Lower leg skin (tissue), 3 donors: ENCODE data around the gene DNAJC2.

Experiments
- POLR2A ChIP-seq, 2 donors: fragments of 450-650 bp; IDR thresholded peaks; one replicate each; pipeline ENCODE4 v1.6.1; 2016 to 2017; ENCODE audit warnings: antibody characterized with exemption in 2 of 2, mild to moderate bottlenecking in 1 of 2, moderate library complexity in 1 of 2
- TF ChIP-seq, protein P1 (sequence below), 3 donors: fragments of 450-650 bp; IDR thresholded peaks; one replicate each; pipeline ENCODE4 v1.5.1; 2016; ENCODE audit warnings: antibody characterized with exemption in 3 of 3, mild to moderate bottlenecking in 3 of 3, moderate library complexity in 2 of 3

DNA sequence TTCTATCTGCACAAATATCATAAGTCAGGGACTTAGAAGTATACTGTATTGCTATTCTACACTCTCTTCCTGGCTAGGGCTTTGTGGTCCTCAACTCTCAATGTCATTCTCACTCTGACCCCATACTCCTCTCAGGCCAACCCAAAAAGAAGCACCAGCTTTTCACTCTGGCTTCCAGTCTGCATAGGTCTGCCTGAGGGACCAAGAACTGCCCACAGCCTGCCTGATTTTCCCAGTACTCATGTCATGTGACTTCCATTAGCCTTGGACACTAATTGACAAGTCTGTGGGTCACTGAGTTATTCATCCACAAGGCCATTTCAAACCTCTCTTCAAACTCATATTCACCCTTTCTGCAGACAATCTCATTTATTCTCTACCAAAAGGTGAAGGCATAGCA lies 27.6 kb downstream of the DNAJC2 start:
- TF ChIP-seq, protein P1, sequence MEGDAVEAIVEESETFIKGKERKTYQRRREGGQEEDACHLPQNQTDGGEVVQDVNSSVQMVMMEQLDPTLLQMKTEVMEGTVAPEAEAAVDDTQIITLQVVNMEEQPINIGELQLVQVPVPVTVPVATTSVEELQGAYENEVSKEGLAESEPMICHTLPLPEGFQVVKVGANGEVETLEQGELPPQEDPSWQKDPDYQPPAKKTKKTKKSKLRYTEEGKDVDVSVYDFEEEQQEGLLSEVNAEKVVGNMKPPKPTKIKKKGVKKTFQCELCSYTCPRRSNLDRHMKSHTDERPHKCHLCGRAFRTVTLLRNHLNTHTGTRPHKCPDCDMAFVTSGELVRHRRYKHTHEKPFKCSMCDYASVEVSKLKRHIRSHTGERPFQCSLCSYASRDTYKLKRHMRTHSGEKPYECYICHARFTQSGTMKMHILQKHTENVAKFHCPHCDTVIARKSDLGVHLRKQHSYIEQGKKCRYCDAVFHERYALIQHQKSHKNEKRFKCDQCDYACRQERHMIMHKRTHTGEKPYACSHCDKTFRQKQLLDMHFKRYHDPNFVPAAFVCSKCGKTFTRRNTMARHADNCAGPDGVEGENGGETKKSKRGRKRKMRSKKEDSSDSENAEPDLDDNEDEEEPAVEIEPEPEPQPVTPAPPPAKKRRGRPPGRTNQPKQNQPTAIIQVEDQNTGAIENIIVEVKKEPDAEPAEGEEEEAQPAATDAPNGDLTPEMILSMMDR (IDR thresholded peaks at IDR 0.05): no peak
- no peak for TF ChIP-seq POLR2A (IDR thresholded peaks at IDR 0.05)
